Measurements from ENCODE around the gene OGFR.

DNA sequence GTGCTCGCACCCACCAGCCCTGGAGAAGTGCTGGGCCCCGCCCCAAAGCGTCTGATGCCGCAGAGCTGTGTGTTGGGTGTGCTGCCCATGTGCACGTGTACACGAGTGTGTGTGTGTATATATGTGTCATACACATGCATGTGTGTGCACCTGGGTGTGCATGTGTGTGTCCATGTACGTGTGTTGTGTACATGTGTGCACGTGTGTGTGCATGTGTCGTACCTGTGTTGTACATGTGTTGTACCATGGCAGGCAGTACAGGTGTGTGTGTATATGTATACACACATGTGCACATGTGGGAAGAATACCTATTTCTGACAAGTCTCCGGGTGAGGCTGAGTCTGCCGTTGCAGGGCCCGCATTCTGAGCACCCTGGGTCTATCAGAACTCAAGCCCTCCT lies 14.6 kb upstream of the OGFR start:
- TF ChIP-seq, protein P1, sequence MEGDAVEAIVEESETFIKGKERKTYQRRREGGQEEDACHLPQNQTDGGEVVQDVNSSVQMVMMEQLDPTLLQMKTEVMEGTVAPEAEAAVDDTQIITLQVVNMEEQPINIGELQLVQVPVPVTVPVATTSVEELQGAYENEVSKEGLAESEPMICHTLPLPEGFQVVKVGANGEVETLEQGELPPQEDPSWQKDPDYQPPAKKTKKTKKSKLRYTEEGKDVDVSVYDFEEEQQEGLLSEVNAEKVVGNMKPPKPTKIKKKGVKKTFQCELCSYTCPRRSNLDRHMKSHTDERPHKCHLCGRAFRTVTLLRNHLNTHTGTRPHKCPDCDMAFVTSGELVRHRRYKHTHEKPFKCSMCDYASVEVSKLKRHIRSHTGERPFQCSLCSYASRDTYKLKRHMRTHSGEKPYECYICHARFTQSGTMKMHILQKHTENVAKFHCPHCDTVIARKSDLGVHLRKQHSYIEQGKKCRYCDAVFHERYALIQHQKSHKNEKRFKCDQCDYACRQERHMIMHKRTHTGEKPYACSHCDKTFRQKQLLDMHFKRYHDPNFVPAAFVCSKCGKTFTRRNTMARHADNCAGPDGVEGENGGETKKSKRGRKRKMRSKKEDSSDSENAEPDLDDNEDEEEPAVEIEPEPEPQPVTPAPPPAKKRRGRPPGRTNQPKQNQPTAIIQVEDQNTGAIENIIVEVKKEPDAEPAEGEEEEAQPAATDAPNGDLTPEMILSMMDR (IDR thresholded peaks at IDR 0.05), result no peak
- TF ChIP-seq EZH2 (IDR thresholded peaks at IDR 0.05), result no peak

All from neural progenitor cell (in vitro differentiated cells).